GM21825 (cell line): ENCODE results near the gene FGD2.
A peak's percentile ranks its signal among the peaks of the same experiment; 100 is the strongest.
"Not testable (repeated sequence)": the region's sequence is repeated elsewhere in the genome, so short reads cannot be mapped to it uniquely, and the experiment has no call there.

Experiments
- ATAC-seq: cut with Tn5 transposase; IDR thresholded peaks from one replicate; pipeline ENCODE4 v1.9.1; 2021; ENCODE audit warnings: mild to moderate bottlenecking, moderate library complexity; ENCODE audit not compliant: unreplicated experiment

FGD2 gene

GRCh38 chr6:37038292-37039198 lies 33.1 kb downstream of the FGD2 start:
- ATAC-seq: no peak

GRCh38 chr6:37039958-37040357 lies 34.5 kb downstream of the FGD2 start:
- ATAC-seq: no peak

GRCh38 chr6:37041521-37041920 lies 36.1 kb downstream of the FGD2 start:
- ATAC-seq: no peak

GRCh38 chr6:37042150-37042549 lies 36.7 kb downstream of the FGD2 start:
- no peak for ATAC-seq

GRCh38 chr6:37043091-37043490 lies 37.6 kb downstream of the FGD2 start:
- ATAC-seq: not testable (repeated sequence)

GRCh38 chr6:37047346-37047688 lies 41.9 kb downstream of the FGD2 start:
- no peak for ATAC-seq

GRCh38 chr6:37047689-37048402 lies 42.4 kb downstream of the FGD2 start:
- ATAC-seq: no peak

GRCh38 chr6:37048403-37048850 lies 43.0 kb downstream of the FGD2 start:
- ATAC-seq: no peak

- peak; percentile 61 for ATAC-seq
These were observed 43.6 kb downstream of the FGD2 start for GRCh38 chr6:37048851-37049757.

GRCh38 chr6:37049758-37050044 lies 44.2 kb downstream of the FGD2 start:
- no peak for ATAC-seq

- peak; percentile 47 for ATAC-seq
These were observed 44.8 kb downstream of the FGD2 start for GRCh38 chr6:37050045-37050853.

- ATAC-seq: no peak
These were observed 45.3 kb downstream of the FGD2 start for GRCh38 chr6:37050854-37051137.

GRCh38 chr6:37051138-37052026 lies 45.9 kb downstream of the FGD2 start:
- no peak for ATAC-seq

GRCh38 chr6:37052027-37052628 lies 46.7 kb downstream of the FGD2 start:
- ATAC-seq: no peak

- ATAC-seq: no peak
These were observed 48.2 kb downstream of the FGD2 start for GRCh38 chr6:37053683-37054082.

GRCh38 chr6:37054171-37054570 lies 48.7 kb downstream of the FGD2 start:
- ATAC-seq: no peak

- no peak for ATAC-seq
These were observed 49.1 kb downstream of the FGD2 start for GRCh38 chr6:37054580-37054979.

- no peak for ATAC-seq
These were observed 50.6 kb downstream of the FGD2 start for GRCh38 chr6:37056112-37056403.

- no peak for ATAC-seq
These were observed 51.1 kb downstream of the FGD2 start for GRCh38 chr6:37056439-37057127.
